ENCODE measurements around the gene LRMDA. TPM values are rescaled to one million over a fixed set of nuclear protein-coding genes. Genes with fewer than 3 reads are reported as not detected.

Gene LRMDA
- total RNA-seq, 6 experiments from 2014 or later, result 0.32 TPM; not detected in 5

DNA sequence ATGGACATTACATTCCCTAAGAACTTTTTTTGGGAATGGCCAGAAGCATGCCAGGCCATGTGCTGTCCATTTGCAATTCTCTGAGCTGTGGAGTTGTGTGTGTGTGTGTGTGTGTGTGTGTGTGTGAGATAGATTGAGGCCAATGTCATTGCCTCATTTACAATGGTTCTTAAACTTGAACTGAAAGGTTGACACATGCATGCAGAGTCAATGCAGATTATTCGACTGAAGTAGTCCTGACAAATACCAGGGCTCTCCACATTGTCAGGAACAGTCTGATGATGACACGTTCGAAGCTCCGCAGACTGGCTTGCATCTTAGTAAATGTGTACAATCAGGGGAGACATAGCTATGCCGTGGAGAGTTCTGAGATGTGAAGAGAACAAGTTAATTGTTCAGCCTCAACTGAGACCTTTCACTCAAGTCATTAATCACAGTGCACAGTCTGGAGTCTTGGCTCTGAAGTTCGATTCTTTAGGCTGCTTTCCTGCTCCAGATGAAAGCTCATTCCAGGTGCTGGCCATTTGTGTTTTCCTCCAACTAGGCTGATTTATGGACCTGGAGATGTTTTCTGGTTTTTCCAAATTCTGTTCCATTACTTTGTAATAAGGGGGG is 921.9 kb downstream of the LRMDA start:
- Mint-ChIP-seq H3K9me3 (no peaks in the 10 kb centered on the region), H3K4me1 (ENCODE audit: low read depth) (peaks cover 59% of the 10 kb centered on the region), H3K27me3 (ENCODE audit: insufficient read depth) (peaks cover 3% of the 10 kb centered on the region; the same call in 1 of the 2 replicates), H3K27ac (peak overlapping the region; percentile 92), H3K4me3 (no peak overlapping the region), H3K36me3 (ENCODE audit: low read depth) (peaks cover 6% of the 10 kb centered on the region; the same call in 1 of the 2 replicates)
- TF ChIP-seq, protein P1, sequence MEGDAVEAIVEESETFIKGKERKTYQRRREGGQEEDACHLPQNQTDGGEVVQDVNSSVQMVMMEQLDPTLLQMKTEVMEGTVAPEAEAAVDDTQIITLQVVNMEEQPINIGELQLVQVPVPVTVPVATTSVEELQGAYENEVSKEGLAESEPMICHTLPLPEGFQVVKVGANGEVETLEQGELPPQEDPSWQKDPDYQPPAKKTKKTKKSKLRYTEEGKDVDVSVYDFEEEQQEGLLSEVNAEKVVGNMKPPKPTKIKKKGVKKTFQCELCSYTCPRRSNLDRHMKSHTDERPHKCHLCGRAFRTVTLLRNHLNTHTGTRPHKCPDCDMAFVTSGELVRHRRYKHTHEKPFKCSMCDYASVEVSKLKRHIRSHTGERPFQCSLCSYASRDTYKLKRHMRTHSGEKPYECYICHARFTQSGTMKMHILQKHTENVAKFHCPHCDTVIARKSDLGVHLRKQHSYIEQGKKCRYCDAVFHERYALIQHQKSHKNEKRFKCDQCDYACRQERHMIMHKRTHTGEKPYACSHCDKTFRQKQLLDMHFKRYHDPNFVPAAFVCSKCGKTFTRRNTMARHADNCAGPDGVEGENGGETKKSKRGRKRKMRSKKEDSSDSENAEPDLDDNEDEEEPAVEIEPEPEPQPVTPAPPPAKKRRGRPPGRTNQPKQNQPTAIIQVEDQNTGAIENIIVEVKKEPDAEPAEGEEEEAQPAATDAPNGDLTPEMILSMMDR (IDR thresholded peaks at IDR 0.05), result no peak
- DNase-seq, result no peak

DNA sequence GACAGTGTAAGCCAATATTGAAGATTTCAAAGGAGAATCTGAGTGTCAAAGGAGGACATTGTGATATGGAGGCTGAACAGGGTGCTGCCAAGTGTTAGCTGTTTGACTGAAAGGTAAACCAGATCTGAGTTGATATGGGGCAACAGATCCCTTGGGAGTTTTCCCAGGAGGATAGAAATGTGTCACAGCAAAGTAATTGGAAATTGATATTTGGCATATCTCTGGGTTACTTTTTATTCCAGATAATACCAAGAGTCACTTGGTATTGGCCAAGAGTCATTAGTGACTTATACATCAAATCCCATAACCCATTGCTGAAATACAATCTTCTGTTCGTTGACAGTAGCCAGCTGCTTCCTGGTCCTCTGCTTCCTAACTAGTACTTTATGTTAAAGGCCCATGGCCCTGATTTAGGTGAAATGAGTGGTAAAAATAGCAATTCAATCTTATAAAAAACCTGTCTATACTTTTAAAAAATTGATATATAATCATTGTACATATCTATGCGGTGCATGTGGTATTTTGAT is 922.9 kb downstream of the LRMDA start:
- no peaks in the 10 kb centered on the region for H3K27me3 Mint-ChIP-seq (ENCODE audit: insufficient read depth)
- TF ChIP-seq, protein P1 (IDR thresholded peaks at IDR 0.05), result no peak
- no peaks in the 10 kb centered on the region for H3K9me3 Mint-ChIP-seq
- H3K4me1 Mint-ChIP-seq (ENCODE audit: low read depth), result peaks cover 66% of the 10 kb centered on the region
- no peak overlapping the region for H3K27ac Mint-ChIP-seq
- no peak overlapping the region for H3K4me3 Mint-ChIP-seq
- DNase-seq, result no peak
- H3K36me3 Mint-ChIP-seq (ENCODE audit: low read depth), result no peaks in the 10 kb centered on the region

DNA sequence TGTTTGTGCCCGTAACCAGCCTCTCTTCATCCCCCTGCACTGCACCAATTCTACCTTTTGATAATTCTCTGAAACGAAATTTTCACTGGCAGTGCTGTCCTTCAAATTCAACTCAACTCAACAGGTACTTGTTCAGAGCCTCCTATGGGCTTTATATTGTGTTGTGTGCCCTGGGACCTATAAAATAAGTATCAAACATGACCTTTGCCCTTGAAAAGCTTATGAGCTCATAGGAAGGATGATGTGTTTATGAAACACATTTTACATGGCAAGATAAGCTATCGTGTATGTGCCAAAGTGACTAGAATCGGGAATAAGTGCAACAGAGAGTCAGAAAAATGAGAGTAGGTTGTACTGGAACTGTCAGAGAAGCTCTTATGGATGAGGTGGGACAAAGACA is 923.5 kb downstream of the LRMDA start:
- H3K36me3 Mint-ChIP-seq (ENCODE audit: low read depth), result no peaks in the 10 kb centered on the region
- DNase-seq, result no peak
- H3K4me3 Mint-ChIP-seq, result no peak overlapping the region
- H3K4me1 Mint-ChIP-seq (ENCODE audit: low read depth), result peaks cover 66% of the 10 kb centered on the region
- TF ChIP-seq, protein P1 (IDR thresholded peaks at IDR 0.05), result no peak
- H3K27ac Mint-ChIP-seq, result no peak overlapping the region
- H3K27me3 Mint-ChIP-seq (ENCODE audit: insufficient read depth), result no peaks in the 10 kb centered on the region
- H3K9me3 Mint-ChIP-seq, result no peaks in the 10 kb centered on the region

DNA sequence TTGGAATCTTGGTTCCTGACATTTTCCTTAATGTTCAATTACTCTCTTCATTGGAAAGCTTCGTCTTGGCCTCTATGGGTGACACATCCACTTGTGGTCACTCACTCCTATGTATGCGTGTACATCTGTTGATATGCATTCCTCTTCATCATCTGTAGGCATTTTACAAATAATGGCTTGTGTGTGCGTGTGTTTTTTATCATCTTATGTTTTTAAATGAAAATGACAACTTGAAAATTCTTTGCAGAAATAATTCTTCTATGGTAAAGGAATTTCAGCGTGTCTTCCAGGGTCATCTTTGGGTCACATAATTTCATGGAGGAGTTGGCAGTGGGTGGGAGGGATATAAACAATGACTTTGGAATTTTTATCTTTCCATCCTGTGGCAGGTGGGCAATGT is 925.1 kb downstream of the LRMDA start:
- Mint-ChIP-seq H3K27me3 (ENCODE audit: insufficient read depth) (no peaks in the 10 kb centered on the region), H3K9me3 (no peaks in the 10 kb centered on the region), H3K27ac (no peak overlapping the region), H3K36me3 (ENCODE audit: low read depth) (no peaks in the 10 kb centered on the region), H3K4me1 (ENCODE audit: low read depth) (peaks cover 51% of the 10 kb centered on the region), H3K4me3 (no peak overlapping the region)
- TF ChIP-seq, protein P1 (IDR thresholded peaks at IDR 0.05), result no peak
- DNase-seq, result no peak

DNA sequence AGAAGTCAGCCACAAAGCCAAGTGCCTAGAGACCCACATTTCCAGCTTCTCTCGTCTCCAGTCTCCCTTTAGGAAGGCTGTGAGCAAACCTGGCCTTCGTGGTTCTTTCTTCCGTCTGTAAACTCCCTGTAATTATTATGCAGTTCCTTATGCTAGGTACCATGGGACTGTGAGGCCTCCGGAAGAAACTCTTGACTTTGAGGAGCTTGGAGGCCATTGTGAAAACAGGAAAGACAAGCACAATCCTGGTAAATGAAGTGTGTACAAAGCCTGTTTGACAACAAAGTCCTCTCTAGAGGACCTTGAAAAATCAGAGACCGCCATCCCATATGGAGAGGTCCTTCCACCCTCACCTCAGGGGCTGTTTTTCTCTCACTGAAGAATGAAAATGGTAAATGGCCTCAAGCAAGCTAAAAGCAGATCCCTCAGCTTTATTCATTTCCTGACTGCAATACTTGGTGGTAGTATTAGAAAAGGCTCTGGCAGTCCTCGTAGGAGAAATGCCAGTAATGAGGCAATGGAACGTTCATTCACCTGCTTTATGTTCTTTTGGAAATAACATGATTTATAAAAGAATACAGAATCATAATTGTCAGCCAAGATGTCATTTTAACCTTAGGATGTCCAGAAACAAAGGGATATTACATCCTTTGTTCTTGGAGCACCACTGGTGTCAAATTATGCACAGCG is 926.4 kb downstream of the LRMDA start:
- TF ChIP-seq, protein P1 (IDR thresholded peaks at IDR 0.05), result no peak
- H3K9me3 Mint-ChIP-seq, result no peaks in the 10 kb centered on the region
- H3K4me3 Mint-ChIP-seq, result no peak overlapping the region
- no peak overlapping the region for H3K27ac Mint-ChIP-seq
- peaks cover 38% of the 10 kb centered on the region for H3K4me1 Mint-ChIP-seq (ENCODE audit: low read depth)
- H3K27me3 Mint-ChIP-seq (ENCODE audit: insufficient read depth), result 0 out of 2 replicates have a peak, but pooled peaks cover 1% of the 10 kb centered on the region
- H3K36me3 Mint-ChIP-seq (ENCODE audit: low read depth), result no peaks in the 10 kb centered on the region
- no peak for DNase-seq
